ENCODE data around the gene SUDS3.
"Not testable (repeated sequence)": the region's sequence is repeated elsewhere in the genome, so short reads cannot be mapped to it uniquely, and the experiment has no call there.

The SUDS3 gene

DNA sequence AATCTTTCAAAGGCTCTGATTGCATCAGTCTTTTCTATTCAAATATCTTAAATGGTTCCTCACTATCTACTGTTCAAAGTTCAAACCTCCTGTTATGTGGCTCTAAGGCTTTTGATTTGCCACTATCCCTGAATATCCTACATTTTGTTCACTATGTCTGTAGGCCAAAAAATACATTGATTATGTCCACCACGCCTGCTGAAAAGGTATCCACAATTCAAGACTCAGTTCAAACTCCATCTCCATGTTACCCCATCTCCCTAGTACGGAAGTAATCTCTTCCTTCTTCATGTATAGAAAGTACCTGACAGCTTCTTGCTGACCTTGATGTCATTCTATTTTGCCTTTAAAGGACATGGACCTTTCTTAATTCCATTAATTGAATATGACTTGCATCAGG, 28.4 kb upstream of the SUDS3 start:
- H3K4me1 Mint-ChIP-seq, result peaks cover 42% of the 10 kb centered on the region
- peak overlapping the region; percentile 44 for H3K27ac Mint-ChIP-seq
- no peak overlapping the region for H3K4me3 Mint-ChIP-seq

DNA sequence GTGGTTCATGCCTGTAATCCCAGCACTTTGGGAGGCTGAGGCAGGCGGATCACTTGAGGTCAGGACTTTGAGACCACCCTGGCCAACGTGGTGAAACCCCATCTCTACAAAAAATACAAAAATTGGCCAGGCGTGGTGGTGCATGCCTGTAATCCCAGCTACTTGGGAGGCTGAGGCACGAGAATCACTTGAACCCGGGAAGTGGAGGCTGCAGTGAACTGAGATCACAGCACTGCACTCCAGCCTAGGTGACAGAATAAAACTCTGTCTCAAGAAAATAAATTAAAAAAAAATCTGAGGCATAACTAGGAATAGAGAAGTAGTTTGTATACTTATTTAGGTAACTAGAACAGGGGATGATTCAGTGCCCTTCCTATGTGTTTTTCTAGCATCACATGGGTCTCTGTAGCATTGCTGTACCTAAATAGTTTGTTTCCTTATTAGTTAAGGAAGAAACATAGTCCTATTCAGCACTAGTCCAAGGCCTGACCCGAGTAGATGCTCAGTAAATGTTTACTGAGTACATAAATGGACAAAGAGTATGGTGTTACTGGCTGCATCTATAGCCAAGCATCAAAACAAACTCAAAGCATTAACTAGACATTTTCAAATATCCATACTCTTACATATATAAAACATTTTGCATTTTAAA, 25.3 kb upstream of the SUDS3 start:
- Mint-ChIP-seq H3K27ac (no peak overlapping the region), H3K4me3 (no peak overlapping the region)

More for the DNA sequence above, 28.4 kb upstream of the SUDS3 start:
- ATAC-seq (no peak), DNase-seq (ENCODE audit: low spot score in 2 of 2) (no peak)
- Mint-ChIP-seq H3K9me3 (no peaks in the 10 kb centered on the region), H3K36me3 (no peaks in the 10 kb centered on the region)

DNA sequence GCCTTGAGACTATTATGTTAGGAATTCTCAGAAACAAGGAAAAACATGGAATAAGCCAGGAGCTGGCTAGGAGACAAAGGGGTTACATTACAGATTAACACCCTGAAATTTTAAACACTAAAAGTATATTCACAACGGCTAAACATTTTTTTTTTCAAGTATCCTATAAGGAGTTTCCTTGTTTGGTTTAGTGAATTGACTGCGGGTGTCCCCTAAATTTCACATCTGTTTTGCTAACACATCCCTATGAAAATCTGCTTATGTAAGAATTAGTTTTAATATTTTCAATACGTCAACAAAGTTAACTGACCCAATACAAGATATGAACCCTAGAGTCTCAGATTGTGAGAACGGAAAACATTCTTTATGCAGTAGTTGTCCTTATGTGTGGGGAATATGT, 22.6 kb upstream of the SUDS3 start:
- H3K4me3 Mint-ChIP-seq, result no peak overlapping the region
- ATAC-seq (no peak), DNase-seq (ENCODE audit: low spot score in 2 of 2) (no peak)
- H3K36me3 Mint-ChIP-seq, result peaks cover 7% of the 10 kb centered on the region
- no peak overlapping the region for H3K27ac Mint-ChIP-seq
- H3K4me1 Mint-ChIP-seq, result peaks cover 43% of the 10 kb centered on the region
- H3K9me3 Mint-ChIP-seq, result no peaks in the 10 kb centered on the region

More for the DNA sequence above, 25.3 kb upstream of the SUDS3 start:
- Mint-ChIP-seq H3K9me3 (no peaks in the 10 kb centered on the region), H3K36me3 (peaks cover 7% of the 10 kb centered on the region), H3K4me1 (peaks cover 54% of the 10 kb centered on the region)
- no peak for ATAC-seq
- no peak for DNase-seq (ENCODE audit: low spot score in 2 of 2)

DNA sequence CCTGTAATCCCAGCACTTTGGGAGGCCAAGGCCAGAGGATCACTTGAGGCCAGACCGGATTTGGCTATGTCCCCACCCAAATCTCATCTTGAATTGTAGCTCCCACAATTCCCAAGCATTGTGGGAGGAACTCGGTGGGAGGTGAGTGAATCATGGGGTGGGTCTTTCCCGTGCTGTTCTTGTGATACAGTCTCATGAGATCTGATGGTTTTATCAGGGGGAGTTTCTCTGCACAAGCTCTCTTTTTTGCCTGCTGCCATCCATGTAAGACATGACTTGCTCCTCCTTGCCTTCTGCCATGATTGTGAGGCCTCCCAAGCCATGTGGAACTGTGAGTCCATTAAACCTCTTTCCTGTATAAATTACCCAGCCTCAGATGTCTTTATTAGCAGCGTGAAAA, 21.9 kb upstream of the SUDS3 start:
- not testable (repeated sequence) for H3K9me3 Mint-ChIP-seq; H3K36me3 Mint-ChIP-seq; H3K4me3 Mint-ChIP-seq; DNase-seq (ENCODE audit: low spot score in 2 of 2); ATAC-seq
- peaks cover 44% of the 10 kb centered on the region for H3K4me1 Mint-ChIP-seq
- peak overlapping the region; percentile 76 for H3K27ac Mint-ChIP-seq

DNA sequence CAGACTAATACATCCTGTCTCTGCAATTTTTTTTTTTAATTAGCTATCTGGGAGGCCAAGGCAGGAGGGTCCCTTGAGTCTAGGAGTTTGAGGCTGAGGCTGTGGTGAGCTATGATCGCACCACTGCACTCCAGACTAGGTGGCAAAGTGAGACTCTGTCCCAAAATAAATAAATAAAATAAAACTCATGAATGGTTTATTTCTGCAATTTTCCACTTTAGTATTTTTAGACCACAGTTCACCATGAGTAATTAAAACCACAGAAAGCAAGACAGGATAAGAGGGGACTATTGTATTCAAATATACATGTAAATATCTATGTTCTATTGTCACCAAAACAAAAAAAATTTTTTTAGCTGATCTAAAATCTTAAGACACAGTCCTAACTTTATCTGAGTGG, 21.5 kb upstream of the SUDS3 start:
- H3K36me3 Mint-ChIP-seq, result peaks cover 7% of the 10 kb centered on the region
- H3K4me3 Mint-ChIP-seq, result no peak overlapping the region
- H3K9me3 Mint-ChIP-seq, result no peaks in the 10 kb centered on the region
- DNase-seq (ENCODE audit: low spot score in 2 of 2), result no peak
- peak overlapping the region; percentile 76 for H3K27ac Mint-ChIP-seq
- H3K4me1 Mint-ChIP-seq, result peaks cover 48% of the 10 kb centered on the region
- ATAC-seq, result no peak

DNA sequence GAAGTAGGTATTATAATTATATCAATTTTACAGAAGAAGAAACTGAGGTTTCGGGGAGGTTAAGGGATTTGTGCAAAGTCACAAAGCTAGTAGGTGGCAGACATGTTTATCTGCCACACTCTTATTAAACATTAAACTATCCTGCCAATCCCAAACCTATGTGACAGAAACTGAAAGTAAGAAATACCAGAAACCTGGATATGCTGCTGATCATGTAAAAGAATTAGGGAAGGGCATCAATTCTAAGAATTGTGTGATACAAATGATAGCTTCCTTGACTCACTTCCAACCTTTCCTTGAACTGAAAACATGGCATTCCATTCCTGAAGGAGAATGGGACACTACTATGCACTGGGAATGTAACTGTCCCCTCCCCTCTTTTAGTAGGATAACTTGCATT, 20.5 kb upstream of the SUDS3 start:
- peak overlapping the region; percentile 17 for H3K27ac Mint-ChIP-seq
- peak overlapping the region; percentile 78 for H3K4me3 Mint-ChIP-seq
- H3K4me1 Mint-ChIP-seq, result peaks cover 43% of the 10 kb centered on the region
- DNase-seq (ENCODE audit: low spot score in 2 of 2), result no peak
- H3K36me3 Mint-ChIP-seq, result peaks cover 7% of the 10 kb centered on the region
- H3K9me3 Mint-ChIP-seq, result no peaks in the 10 kb centered on the region
- no peak for ATAC-seq

DNA sequence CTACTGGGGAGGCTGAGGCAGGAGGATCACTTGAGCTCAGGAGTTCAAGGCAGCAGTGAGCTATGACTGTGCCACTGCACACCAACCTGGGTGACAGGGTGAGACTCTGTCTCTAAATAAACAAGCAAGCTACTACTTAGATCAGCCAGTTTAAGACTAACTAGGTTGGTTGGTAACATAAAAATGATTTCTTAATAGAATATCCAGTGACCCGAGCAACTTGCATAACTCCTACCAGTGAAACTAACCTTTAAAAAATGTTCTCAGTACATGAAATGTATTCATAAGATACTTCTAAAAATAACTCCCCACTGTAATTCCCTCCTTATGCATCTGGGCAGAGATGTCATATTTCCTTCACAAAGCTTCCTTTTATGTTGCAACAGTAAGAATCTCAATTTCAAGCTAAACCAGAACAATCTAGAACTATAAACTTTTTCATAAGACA, 19.5 kb upstream of the SUDS3 start:
- Mint-ChIP-seq H3K9me3 (no peaks in the 10 kb centered on the region), H3K4me3 (peak overlapping the region; percentile 78), H3K4me1 (peaks cover 43% of the 10 kb centered on the region), H3K36me3 (peaks cover 7% of the 10 kb centered on the region), H3K27ac (peak overlapping the region; percentile 90)
- DNase-seq (ENCODE audit: low spot score in 2 of 2), result no peak
- ATAC-seq, result peak; percentile 50

DNA sequence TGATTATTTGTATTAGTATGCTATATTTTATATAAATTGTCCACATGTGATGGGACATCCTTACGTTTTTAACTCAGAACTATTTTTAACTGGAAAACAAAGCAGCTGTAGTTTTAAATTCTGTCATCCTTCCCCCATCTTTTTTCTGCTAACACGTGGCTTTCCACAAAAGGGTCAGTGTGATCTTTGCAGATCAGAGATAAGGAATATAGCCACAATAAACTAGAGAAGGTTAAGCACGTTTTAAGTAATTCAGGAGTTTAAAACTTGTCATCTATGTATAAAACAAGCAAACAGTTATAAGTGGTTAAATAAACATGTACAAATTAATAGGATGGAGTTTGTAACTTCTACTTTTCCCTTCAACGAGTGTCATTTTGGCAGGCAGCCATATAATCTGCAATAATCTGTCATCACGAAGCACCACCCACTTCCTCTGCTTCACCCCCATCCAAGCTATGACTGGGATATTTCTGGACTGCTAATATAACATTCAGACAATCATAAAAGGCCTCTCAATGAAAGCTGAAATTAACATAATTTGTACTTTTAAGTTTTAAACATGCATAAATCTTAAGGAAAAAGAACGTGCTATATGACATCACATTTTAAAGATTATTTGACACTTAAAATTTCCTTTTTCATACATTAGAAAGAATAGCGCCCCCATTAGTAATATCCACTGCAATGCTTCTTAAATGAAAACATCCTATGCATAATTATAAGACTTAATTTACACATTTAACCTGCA, 18.9 kb upstream of the SUDS3 start:
- peaks cover 7% of the 10 kb centered on the region for H3K36me3 Mint-ChIP-seq
- peaks cover 43% of the 10 kb centered on the region for H3K4me1 Mint-ChIP-seq
- DNase-seq (ENCODE audit: low spot score in 2 of 2), result peak in 1 of 2 donors; percentile 13
- peak overlapping the region; percentile 90 for H3K27ac Mint-ChIP-seq
- H3K9me3 Mint-ChIP-seq, result no peaks in the 10 kb centered on the region
- peak overlapping the region; percentile 78 for H3K4me3 Mint-ChIP-seq
- ATAC-seq, result peak; percentile 90

DNA sequence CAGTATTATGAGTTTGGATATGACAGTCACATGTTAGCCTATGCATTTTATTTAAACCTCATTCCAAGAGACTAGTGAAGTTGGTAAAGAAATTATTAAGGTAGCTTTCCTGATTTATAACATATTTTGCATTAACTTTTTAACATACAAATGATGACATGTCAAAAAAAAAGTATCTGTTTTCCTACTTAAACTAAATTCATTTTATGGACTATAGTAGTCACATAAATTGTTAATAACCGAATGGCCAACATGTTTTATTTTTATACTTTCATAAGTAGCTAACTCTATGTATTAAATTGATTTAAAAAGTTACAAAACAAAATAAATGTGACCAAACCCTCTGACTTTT, 18.4 kb upstream of the SUDS3 start:
- peaks cover 41% of the 10 kb centered on the region for H3K4me1 Mint-ChIP-seq
- peak overlapping the region; percentile 78 for H3K4me3 Mint-ChIP-seq
- no peak for ATAC-seq
- peaks cover 6% of the 10 kb centered on the region for H3K36me3 Mint-ChIP-seq
- DNase-seq (ENCODE audit: low spot score in 2 of 2), result no peak
- peak overlapping the region; percentile 90 for H3K27ac Mint-ChIP-seq
- H3K9me3 Mint-ChIP-seq, result no peaks in the 10 kb centered on the region

DNA sequence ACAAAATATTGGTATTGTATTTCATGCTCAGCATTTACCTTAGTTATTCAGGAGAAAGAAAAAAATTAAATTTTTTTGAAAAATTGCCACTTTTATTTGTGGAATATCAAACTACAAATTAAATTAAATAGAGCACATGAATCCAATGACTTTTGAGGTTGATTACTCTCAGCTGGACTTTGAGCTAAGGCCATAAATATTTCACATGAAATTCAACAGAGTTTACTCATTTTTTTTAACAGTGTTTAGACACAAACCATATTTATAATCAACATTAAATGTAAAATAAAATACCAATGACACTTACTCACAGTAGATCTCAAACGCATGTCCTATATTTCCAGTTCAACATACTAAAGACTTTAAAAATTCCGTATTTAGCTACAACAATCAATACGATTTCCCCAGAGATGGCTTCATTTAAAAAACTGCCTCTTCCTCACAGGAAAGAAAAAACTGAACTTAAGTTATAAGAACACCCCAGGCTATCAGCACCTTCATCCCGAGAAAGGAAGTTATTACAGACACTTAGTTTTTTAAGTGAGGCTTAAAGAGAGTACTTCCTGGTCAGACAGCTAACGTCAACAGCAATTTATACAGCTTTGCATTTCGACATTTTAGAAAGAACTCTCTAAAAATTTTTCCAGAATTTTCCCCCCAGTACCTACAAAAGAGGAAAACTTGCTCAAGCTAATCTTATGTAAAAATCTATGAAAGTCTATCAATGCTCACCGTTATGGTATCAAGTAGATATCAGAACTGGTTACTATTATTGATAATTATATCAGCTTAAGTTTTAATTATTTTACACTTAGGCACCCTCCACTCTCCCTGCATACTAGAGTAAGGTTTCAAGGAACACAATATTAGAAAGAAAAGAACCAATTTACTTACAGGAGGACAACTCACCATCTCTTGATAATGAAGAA, 17.5 kb upstream of the SUDS3 start:
- Mint-ChIP-seq H3K9me3 (no peaks in the 10 kb centered on the region), H3K4me1 (peaks cover 33% of the 10 kb centered on the region), H3K27ac (peak overlapping the region; percentile 90), H3K36me3 (no peaks in the 10 kb centered on the region), H3K4me3 (peak overlapping the region; percentile 78)
- DNase-seq (ENCODE audit: low spot score in 2 of 2) (no peak), ATAC-seq (peak; percentile 56)

DNA sequence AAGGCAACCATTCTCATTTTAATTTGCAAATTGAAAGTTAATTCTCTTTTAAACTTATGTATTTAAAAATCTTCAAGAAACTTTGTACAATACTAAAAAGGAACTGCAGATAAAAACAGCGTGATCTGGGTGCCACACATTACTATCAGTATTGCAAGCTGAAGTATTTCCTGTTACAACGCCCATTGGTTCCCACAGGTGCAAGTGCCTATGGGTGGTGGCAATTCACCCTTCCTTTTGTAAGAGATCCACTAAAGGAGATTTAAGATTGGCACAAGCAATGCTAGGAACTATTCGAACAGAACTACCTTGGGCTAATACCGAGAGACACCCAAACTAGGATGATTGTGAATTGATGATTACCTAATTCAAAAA, 16.8 kb upstream of the SUDS3 start:
- peak overlapping the region; percentile 90 for H3K27ac Mint-ChIP-seq
- H3K4me1 Mint-ChIP-seq, result peaks cover 26% of the 10 kb centered on the region
- no peaks in the 10 kb centered on the region for H3K9me3 Mint-ChIP-seq
- ATAC-seq, result peak; percentile 73
- DNase-seq (ENCODE audit: low spot score in 2 of 2), result no peak
- no peaks in the 10 kb centered on the region for H3K36me3 Mint-ChIP-seq
- peak overlapping the region; percentile 78 for H3K4me3 Mint-ChIP-seq

DNA sequence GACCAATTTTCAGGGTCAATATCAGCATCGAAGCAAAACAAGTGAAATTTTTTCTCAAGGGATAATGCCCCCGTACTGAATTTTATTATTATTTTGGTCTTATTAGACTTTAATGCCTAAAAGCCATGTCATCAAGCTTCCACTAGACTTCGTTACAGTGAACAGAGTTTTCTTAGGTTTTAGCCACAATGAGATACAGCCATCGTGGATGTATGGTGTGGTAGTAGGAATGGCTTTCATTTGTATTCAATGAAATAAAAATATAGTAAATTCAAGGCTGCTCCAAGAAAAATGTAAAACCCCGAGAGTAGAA, 15.3 kb upstream of the SUDS3 start:
- no peak overlapping the region for H3K4me3 Mint-ChIP-seq
- no peak for ATAC-seq
- peaks cover 15% of the 10 kb centered on the region for H3K4me1 Mint-ChIP-seq

DNA sequence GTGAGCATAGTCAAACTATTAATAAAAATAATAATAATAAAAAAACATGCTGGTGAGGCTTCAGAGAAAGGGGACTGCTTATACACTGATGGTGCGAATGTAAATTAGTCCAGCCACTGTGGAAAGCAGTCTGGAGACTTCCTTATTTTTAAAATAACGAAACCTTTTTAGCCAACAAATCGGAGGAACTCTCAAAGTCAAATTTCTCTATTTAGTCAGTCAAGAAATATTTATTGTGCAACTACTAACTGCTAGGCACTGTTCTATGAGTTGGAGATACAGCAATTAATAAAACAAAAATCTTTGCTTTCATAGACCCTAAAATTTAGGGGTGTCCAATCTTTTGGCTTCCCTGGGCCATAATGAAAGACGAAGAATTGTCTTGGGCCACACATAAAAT, 14.5 kb upstream of the SUDS3 start:
- Mint-ChIP-seq H3K36me3 (no peaks in the 10 kb centered on the region), H3K4me1 (peaks cover 10% of the 10 kb centered on the region)
- no peak for DNase-seq (ENCODE audit: low spot score in 2 of 2)

More for the DNA sequence above, 15.3 kb upstream of the SUDS3 start:
- no peak overlapping the region for H3K27ac Mint-ChIP-seq
- no peaks in the 10 kb centered on the region for H3K36me3 Mint-ChIP-seq
- DNase-seq (ENCODE audit: low spot score in 2 of 2), result no peak
- no peaks in the 10 kb centered on the region for H3K9me3 Mint-ChIP-seq

DNA sequence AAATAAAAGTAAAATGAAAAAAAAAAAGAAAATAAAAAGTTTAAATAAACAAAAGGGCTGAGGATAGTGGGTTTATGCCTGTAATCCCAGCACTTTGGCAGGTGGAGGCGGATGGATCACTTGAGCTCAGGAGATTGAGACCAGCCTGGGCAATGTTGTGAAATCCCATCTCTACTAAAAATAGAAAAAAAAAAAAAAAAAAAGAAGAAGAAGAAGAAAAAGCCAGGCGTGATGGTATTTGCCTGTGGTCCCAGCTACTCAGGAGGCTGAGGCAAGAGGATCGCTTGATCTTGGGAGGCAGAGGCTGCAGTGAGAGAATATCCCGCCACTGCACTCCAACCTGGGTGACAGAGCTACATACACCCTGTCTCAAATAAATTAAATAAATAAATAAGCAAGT, 7.5 kb upstream of the SUDS3 start:
- Mint-ChIP-seq H3K9me3 (no peaks in the 10 kb centered on the region), H3K4me3 (no peak overlapping the region), H3K4me1 (peaks cover 27% of the 10 kb centered on the region), H3K36me3 (peaks cover 7% of the 10 kb centered on the region), H3K27ac (no peak overlapping the region)
- DNase-seq (ENCODE audit: low spot score in 2 of 2), result no peak
- no peak for ATAC-seq

More for the DNA sequence above, 14.5 kb upstream of the SUDS3 start:
- no peaks in the 10 kb centered on the region for H3K9me3 Mint-ChIP-seq
- no peak for ATAC-seq
- H3K27ac Mint-ChIP-seq, result no peak overlapping the region
- no peak overlapping the region for H3K4me3 Mint-ChIP-seq

DNA sequence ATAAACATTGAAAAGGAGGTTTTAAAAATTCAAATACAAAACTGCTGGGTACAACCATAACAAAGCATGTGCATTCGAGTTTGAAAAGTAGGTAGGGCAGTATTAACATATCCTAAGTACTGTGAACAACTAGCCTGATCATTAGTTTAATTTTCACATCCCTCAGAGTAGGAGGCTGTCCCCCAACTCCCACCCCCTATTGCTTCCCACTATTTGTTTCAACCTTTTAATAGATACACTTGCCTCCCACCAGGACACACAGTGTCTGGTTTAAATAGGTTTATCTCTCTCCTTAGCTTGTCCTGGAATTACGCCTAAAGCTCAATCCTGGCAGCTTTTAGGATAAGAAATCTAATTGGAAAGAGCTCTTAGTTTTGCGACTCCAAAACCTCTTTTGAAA, 5.8 kb upstream of the SUDS3 start:
- ATAC-seq, result no peak
- no peak overlapping the region for H3K27ac Mint-ChIP-seq

More for the DNA sequence above, 5.8 kb upstream of the SUDS3 start:
- peak overlapping the region; percentile 94 for H3K4me3 Mint-ChIP-seq
- H3K4me1 Mint-ChIP-seq, result peaks cover 32% of the 10 kb centered on the region
- peaks cover 7% of the 10 kb centered on the region for H3K36me3 Mint-ChIP-seq
- no peaks in the 10 kb centered on the region for H3K9me3 Mint-ChIP-seq
- DNase-seq (ENCODE audit: low spot score in 2 of 2), result no peak

Measured in stimulated activated effector memory CD8-positive, alpha-beta T cell treated with anti-CD3 and anti-CD28 coated beads, Interleukin-12 subunit alpha, Interleukin-12 subunit beta, amount 100 ng/mL, for 72 hours (primary cell).